MCF 10A (cell line): ENCODE results near the gene PDE9A. TPM values are rescaled to one million over a fixed set of nuclear protein-coding genes. Genes with fewer than 3 reads are reported as not detected.

Experiments
- BruUV-seq: library from RNA; stranded (reverse); fragments of 400-500 nt; replicated peaks from 2 replicates; lab custom pipeline; 2021; lab: Mats Ljungman, UMichigan
- CTCF ChIA-PET: fragments of 300-600 bp; sonication (Branson Sonifier 250); formaldehyde crosslinking; extraction: SDS; loops from one replicate; lab custom pipeline; 2021; ENCODE audit warnings: antibody characterized with exemption, inconsistent platforms; lab: Yijun Ruan, JAX
- POLR2A ChIA-PET: fragments of 300-600, 350-650 bp; sonication (Branson Sonifier 250); formaldehyde crosslinking; extraction: SDS; loops from one replicate; lab custom pipeline; 2020; ENCODE audit warnings: antibody characterized with exemption, inconsistent platforms; lab: Yijun Ruan, JAX
- DNase-seq: peaks from one replicate; pipeline ENCODE4 v3.0.0-alpha.2; 2018; ENCODE audit not compliant: unreplicated experiment
- H3K27ac Mint-ChIP-seq: one replicate; pipeline ENCODE4 v1.8.0; 2022; ENCODE audit warnings: mild to moderate bottlenecking, low read depth, mixed read lengths; ENCODE audit not compliant: unreplicated experiment
- H3K27me3 Mint-ChIP-seq: one replicate; pipeline ENCODE4 v1.8.0; 2022; ENCODE audit warnings: mixed read lengths; ENCODE audit not compliant: insufficient read depth, unreplicated experiment
- H3K36me3 Mint-ChIP-seq: one replicate; pipeline ENCODE4 v1.8.0; 2022; ENCODE audit warnings: mild to moderate bottlenecking, moderate library complexity, mixed read lengths; ENCODE audit not compliant: insufficient read depth, unreplicated experiment
- H3K4me1 Mint-ChIP-seq: one replicate; pipeline ENCODE4 v1.8.0; 2022; ENCODE audit warnings: mixed read lengths; ENCODE audit not compliant: insufficient read depth, unreplicated experiment
- H3K4me3 Mint-ChIP-seq: one replicate; pipeline ENCODE4 v1.8.0; 2022; ENCODE audit warnings: mild to moderate bottlenecking, moderate library complexity, mixed read lengths; ENCODE audit not compliant: unreplicated experiment
- H3K9me3 Mint-ChIP-seq: one replicate; pipeline ENCODE4 v1.8.0; 2022; ENCODE audit warnings: mixed read lengths; ENCODE audit not compliant: unreplicated experiment
- intact Hi-C: fragments of 100-400 bp; cut with micrococcal nuclease; formaldehyde crosslinking; loops from 2 replicates; pipeline ENCODE4 v1.14.1; 2022
- total RNA-seq: library from RNA; stranded (reverse); gene quantifications from 2 replicates; pipeline ENCODE4 v1.2.3, GENCODE V29; 2022
- TF ChIP-seq, protein P1 (sequence below): fragments of 200-600 bp; IDR thresholded peaks from one replicate; pipeline ENCODE4 v1.8.0; 2022; ENCODE audit warnings: antibody characterized with exemption, mild to moderate bottlenecking; ENCODE audit not compliant: unreplicated experiment

The PDE9A gene
- total RNA-seq, 1 experiment from 2014 or later = not detected

DNA sequence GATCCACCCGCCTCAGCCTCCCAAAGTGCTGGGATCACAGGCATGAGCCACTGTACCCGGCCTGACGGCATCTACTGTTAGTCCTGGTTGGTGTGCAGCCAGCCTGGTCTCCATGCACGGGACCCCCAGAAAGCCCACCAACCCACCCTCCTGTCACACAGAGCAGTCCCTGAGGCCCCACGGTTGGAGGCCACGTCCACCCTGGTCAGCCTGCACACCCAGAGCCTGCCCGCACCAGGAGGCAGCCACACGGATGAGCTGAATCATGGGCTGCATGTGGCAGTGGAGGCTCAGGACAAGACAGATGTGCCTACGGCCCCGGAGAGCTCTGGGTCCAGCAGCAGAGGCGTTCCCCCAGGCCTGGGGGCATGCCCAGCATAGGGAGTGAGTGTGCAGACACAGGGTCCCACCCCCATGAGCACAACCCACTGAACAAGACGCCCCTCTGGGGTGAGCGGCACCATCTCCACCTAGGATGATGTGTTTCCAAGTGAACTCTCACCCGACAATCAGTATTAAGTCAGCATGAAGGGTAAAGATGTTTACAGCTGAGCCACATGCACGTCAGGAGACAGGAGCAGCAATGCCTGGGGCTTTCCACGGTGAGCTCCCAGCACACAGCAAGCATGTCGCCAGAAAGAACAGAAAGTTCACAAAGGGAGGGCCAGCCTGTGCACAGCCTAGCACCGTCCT lies 123.8 kb downstream of the PDE9A start:
- H3K4me1 Mint-ChIP-seq = no peaks in the 10 kb centered on the region
- H3K36me3 Mint-ChIP-seq = no peaks in the 10 kb centered on the region
- no peak overlapping the region for H3K27ac Mint-ChIP-seq
- TF ChIP-seq, protein P1, sequence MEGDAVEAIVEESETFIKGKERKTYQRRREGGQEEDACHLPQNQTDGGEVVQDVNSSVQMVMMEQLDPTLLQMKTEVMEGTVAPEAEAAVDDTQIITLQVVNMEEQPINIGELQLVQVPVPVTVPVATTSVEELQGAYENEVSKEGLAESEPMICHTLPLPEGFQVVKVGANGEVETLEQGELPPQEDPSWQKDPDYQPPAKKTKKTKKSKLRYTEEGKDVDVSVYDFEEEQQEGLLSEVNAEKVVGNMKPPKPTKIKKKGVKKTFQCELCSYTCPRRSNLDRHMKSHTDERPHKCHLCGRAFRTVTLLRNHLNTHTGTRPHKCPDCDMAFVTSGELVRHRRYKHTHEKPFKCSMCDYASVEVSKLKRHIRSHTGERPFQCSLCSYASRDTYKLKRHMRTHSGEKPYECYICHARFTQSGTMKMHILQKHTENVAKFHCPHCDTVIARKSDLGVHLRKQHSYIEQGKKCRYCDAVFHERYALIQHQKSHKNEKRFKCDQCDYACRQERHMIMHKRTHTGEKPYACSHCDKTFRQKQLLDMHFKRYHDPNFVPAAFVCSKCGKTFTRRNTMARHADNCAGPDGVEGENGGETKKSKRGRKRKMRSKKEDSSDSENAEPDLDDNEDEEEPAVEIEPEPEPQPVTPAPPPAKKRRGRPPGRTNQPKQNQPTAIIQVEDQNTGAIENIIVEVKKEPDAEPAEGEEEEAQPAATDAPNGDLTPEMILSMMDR = no peak
- ChIA-PET POLR2A (no interaction called here), CTCF (no interaction called here)
- H3K4me3 Mint-ChIP-seq = no peak overlapping the region
- no TSS peak for BruUV-seq
- intact Hi-C loops = no loop called here
- peaks cover 54% of the 10 kb centered on the region for H3K27me3 Mint-ChIP-seq
- no peak for DNase-seq
- H3K9me3 Mint-ChIP-seq = no peaks in the 10 kb centered on the region

DNA sequence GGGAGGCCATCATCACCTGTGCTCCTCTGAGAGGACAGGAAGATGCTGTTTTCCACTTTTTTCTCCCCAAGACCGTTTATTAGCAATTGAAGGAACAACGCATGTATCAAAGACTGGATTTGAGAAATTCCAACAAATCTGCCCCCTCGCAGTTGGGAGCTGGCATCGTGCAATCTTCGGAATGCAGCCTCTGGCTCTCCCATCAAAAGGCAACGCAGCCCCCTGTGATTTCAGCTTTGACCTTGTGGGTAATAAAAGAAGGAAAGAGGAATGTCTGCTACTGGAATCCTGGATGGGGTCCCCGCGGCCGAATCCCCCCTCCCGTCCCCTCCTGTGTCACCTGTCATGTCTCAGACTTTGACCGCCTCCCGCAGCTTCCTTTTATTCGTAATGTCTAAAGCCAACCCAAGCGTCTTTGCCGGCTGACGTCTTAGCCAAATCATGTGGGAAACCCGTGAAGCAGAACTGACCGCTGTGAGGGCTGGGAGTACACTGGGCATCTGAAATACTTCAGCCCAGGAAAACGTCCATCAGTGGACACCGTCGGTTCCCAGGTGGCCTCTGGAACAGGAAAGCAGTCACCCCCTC lies 124.4 kb downstream of the PDE9A start:
- intact Hi-C loops = no loop called here
- Mint-ChIP-seq H3K36me3 (no peaks in the 10 kb centered on the region), H3K27me3 (peaks cover 60% of the 10 kb centered on the region), H3K4me3 (no peak overlapping the region), H3K4me1 (no peaks in the 10 kb centered on the region), H3K9me3 (no peaks in the 10 kb centered on the region), H3K27ac (no peak overlapping the region)
- CTCF ChIA-PET = no interaction called here
- TF ChIP-seq, protein P1 = no peak
- no TSS peak for BruUV-seq
- DNase-seq = no peak
- POLR2A ChIA-PET = no interaction called here

DNA sequence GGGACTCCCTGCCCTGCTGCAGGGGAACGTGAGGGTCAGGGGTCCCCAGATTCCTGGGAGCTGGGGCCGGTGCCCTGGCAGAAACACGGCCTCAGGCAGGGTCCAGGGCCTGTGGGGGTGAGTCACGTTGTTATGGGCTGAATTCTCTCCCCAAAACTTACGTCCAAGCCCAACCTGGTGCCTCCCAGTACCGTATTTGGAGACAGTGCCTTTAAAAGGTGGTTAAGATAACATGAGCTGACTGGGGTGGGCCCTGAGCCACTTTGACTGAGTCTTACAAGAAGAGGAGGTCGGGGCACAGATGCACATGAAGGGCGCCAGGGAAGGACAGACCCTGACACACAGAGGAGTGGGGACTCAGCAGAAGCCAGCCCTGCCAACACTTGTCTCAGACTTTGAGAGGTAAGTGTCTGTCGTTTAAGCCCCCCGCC lies 126.0 kb downstream of the PDE9A start:
- H3K36me3 Mint-ChIP-seq = no peaks in the 10 kb centered on the region

DNA sequence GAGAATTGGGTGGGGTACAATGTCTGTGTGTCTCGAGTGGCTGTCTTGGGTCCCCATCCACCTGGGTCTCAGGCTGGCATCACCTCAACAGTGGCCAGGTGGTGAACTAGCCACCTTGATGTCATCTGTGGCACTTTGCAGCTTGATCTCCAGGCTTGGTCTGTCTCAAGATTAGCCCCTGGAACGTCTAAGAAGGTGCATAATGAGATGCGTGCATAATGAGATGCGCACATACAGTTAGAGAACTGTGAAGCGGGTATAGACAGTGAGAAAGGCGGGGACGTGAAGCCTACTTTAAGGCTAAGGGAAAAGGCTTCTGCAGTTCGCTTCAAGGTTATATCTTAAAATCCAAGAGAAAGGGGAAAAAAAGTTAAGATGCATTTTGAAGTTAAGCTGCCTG lies 127.2 kb downstream of the PDE9A start:
- no TSS peak for BruUV-seq
- TF ChIP-seq, protein P1 = no peak
- Mint-ChIP-seq H3K9me3 (no peaks in the 10 kb centered on the region), H3K36me3 (no peaks in the 10 kb centered on the region), H3K27ac (no peak overlapping the region), H3K4me3 (no peak overlapping the region), H3K4me1 (no peaks in the 10 kb centered on the region), H3K27me3 (peaks cover 76% of the 10 kb centered on the region)
- POLR2A ChIA-PET = no interaction called here
- DNase-seq = no peak
- CTCF ChIA-PET = interaction anchor here (0.7 kb wide), 1 partner anchor 185 kb away, joined by 4 read pairs; no protein-coding TSS in a partner anchor
- intact Hi-C loops = no loop called here

More for the DNA sequence above, 126.0 kb downstream of the PDE9A start:
- H3K4me1 Mint-ChIP-seq = no peaks in the 10 kb centered on the region
- ChIA-PET CTCF (no interaction called here), POLR2A (no interaction called here)
- no peaks in the 10 kb centered on the region for H3K9me3 Mint-ChIP-seq
- TF ChIP-seq, protein P1 = no peak
- intact Hi-C loops = no loop called here
- no peak overlapping the region for H3K27ac Mint-ChIP-seq
- no peak overlapping the region for H3K4me3 Mint-ChIP-seq
- H3K27me3 Mint-ChIP-seq = peaks cover 74% of the 10 kb centered on the region
- BruUV-seq = no TSS peak
- no peak for DNase-seq
